Caki2 (cell line): ENCODE results near the gene GIMAP5. TPM values are rescaled to one million over a fixed set of nuclear protein-coding genes. Genes with fewer than 3 reads are reported as not detected.

Experiments used
- DNase-seq: peaks from one replicate; pipeline ENCODE4 v3.0.0-alpha.2; 2015; ENCODE audit warnings: low read depth
- in situ Hi-C: cut with HindIII; loops from 2 replicates; pipeline ENCODE4 v1.10.0; 2016; ENCODE audit warnings: low sequenced_read_pairs, low pct_unique_long_range_greater_than_20kb, mixed read lengths
- total RNA-seq: library from RNA; depleted of rRNA; stranded (reverse); fragments of >200 nt; shearing (Covaris generic); gene quantifications from 2 replicates; pipeline ENCODE4 v1.2.3, GENCODE V29; 2014; ENCODE audit warnings: low replicate concordance; rRNA removed

Gene GIMAP5
- total RNA-seq, 1 experiment from 2014 or later, result not detected

GRCh38 chr7:150790416-150791075 lies 53.3 kb downstream of the GIMAP5 start:
- no peak for DNase-seq
- in situ Hi-C loops, result no loop called here

- in situ Hi-C loops, result no loop called here
- no peak for DNase-seq
These were observed 54.1 kb downstream of the GIMAP5 start for GRCh38 chr7:150791304-150791703.

DNA sequence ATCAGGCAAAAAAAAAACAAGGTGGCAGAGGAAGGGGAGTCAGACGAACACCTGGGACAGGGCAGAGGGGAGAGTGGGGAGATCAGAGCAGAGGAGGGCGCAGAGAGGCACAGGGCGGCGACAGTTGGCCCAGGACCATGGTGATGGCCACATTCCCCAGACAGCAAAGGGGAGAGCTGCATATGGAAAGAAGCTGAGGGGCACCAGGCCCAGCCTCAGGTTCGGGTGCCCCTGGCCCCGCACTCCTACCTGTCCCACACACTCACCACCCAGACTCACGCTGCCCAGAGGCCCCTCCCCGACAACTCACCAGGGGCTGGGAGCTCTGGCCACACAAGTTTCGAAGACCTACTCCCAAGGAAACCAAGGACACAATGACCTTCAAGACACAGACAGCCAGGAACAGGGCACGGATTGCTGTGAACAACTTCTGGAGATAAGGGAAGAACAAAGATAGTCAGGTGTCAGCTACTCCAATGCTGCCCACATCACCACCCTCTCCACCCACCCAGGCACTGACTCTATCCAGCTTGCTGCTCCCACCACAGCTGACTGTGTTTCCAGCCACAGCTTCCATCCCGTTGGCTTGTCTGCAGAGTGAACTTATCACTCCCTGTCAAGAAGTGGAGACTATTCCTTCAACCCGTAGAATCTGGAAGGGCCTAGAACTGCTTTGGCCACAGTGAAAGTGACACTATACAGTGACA lies 54.7 kb downstream of the GIMAP5 start:
- in situ Hi-C loops, result no loop called here
- DNase-seq, result no peak

Other genes starting within 250 kb of the GIMAP5 start
- not detected in 2 replicates for gene GIMAP7, start 222.5 kb upstream of the GIMAP5 start, total RNA-seq
- gene GIMAP4, start 170.0 kb upstream of the GIMAP5 start, total RNA-seq, result not detected in 2 replicates
- gene GIMAP6, start 105.0 kb upstream of the GIMAP5 start, total RNA-seq, result not detected in 2 replicates
- not detected in 2 replicates for gene GIMAP2, start 51.7 kb upstream of the GIMAP5 start, total RNA-seq
- gene GIMAP1, start 20.8 kb upstream of the GIMAP5 start, total RNA-seq, result not detected in 2 replicates
- not detected in 2 replicates for gene TMEM176B, start 62.9 kb downstream of the GIMAP5 start, total RNA-seq
- gene TMEM176A, start 63.4 kb downstream of the GIMAP5 start, total RNA-seq, result not detected in 2 replicates
- not detected in 2 replicates for gene AOC1, start 115.1 kb downstream of the GIMAP5 start, total RNA-seq
- gene KCNH2, start 240.9 kb downstream of the GIMAP5 start, total RNA-seq, result 8.4 and 9.1 TPM in 2 replicates